Upper lobe of left lung (tissue), 4 donors: ENCODE measurements around the gene PRKAR1B.
"Not testable (repeated sequence)": the region's sequence is repeated elsewhere in the genome, so short reads cannot be mapped to it uniquely, and the experiment has no call there.

Experiments
- CTCF ChIP-seq, 6 experiments: fragments of 450-650 bp in 4 of 6; fragments of 200-600 bp in 2 of 6; sonication (generic) in 2 of 6; IDR thresholded peaks; one replicate each; pipeline ENCODE4 v1.5.1; 2016 to 2019; ENCODE audit warnings: antibody characterized with exemption in 6 of 6
- POLR2A ChIP-seq, 4 donors: fragments of 450-650 bp; IDR thresholded peaks; one replicate each; pipeline ENCODE4 v1.5.1; 2016 to 2017; ENCODE audit warnings: antibody characterized with exemption in 4 of 4, mild to moderate bottlenecking in 2 of 4
- POLR2AphosphoS5 ChIP-seq, 2 donors: sonication (generic); formaldehyde crosslinking; IDR thresholded peaks; one replicate each; pipeline ENCODE4 v1.5.1; 2017; ENCODE audit warnings: antibody characterized with exemption in 2 of 2

DNA sequence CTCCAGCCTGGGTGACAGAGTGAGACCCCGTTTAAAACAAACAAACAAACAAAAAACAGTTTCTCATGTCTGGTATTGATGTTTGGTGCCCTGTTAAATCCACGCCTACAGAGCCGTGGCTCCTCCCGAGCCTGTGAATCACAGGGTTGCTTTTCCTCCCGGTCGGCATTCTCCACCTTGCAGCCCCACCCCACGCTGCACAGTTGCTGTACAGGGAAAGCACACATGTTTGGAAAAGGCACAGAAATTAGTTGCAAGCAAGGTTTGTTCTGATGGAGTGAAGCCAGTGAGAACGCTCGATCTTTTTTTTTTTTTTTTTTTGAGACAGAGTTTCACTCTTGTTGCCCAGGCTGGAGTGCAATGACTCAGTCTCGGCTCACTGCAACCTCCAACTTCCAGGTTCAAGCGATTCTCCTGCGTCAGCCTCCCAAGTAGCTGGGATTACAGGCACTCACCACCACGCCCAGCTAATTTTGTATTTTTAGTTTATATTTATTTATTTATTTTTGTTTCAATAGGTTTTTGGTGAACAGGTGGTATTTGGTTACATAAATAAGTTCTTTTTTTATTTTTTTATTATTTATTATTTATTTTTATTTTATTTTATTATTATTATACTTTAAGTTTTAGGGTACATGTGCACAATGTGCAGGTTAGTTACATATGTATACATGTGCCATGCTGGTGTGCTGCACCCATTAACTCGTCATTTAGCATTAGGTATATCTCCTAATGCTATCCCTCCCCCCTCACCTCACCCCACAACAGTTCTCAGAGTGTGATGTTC lies 16.5 kb upstream of the PRKAR1B start:
- TF ChIP-seq POLR2A, CTCF, POLR2AphosphoS5 (IDR thresholded peaks at IDR 0.05): not testable (repeated sequence)
